ENCODE results near the gene PPP1R3F.

Gene PPP1R3F

GRCh38 chrX:49260221-49260985 lies 9.2 kb upstream of the PPP1R3F start:
- Histone ChIP-seq H3K36me3 (replicated peaks; ENCODE audit: low read depth, low read length) (no peaks in the 10 kb centered on the region), H3K27ac (ENCODE audit: low read length) (no peak overlapping the region), H4K20me1 (ENCODE audit: insufficient read depth, low read length) (no peaks in the 10 kb centered on the region), H3K27me3 (ENCODE audit: low read depth, low read length) (no peaks in the 10 kb centered on the region), H3K79me2 (ENCODE audit: low read length) (no peaks in the 10 kb centered on the region), H3K4me2 (ENCODE audit: low read length) (no peak overlapping the region), H2AFZ (ENCODE audit: low read depth, low read length) (no peak overlapping the region), H3K9me3 (ENCODE audit: insufficient read depth, low read length) (no peaks in the 10 kb centered on the region), H3K4me1 (ENCODE audit: low read length) (peaks cover 10% of the 10 kb centered on the region), H3K9ac (ENCODE audit: low read length) (no peak overlapping the region), H3K4me3 (ENCODE audit: low read length) (no peak overlapping the region)
- no peak for TF ChIP-seq EZH2phosphoT487 (IDR thresholded peaks at IDR 0.05; ENCODE audit: low read depth)
- no peak for TF ChIP-seq CTCF (IDR thresholded peaks at IDR 0.05; ENCODE audit: low read depth, low read length)

- H3K4me2 ChIP-seq (ENCODE audit: low read length), result no peak overlapping the region
- no peak overlapping the region for H3K4me3 ChIP-seq (ENCODE audit: low read length)
- no peak overlapping the region for H2AFZ ChIP-seq (ENCODE audit: low read depth, low read length)
- no peaks in the 10 kb centered on the region for H3K79me2 ChIP-seq (ENCODE audit: low read length)
- no peak overlapping the region for H3K27ac ChIP-seq (ENCODE audit: low read length)
- H4K20me1 ChIP-seq (ENCODE audit: insufficient read depth, low read length), result no peaks in the 10 kb centered on the region
- H3K9ac ChIP-seq (ENCODE audit: low read length), result no peak overlapping the region
- TF ChIP-seq CTCF (IDR thresholded peaks at IDR 0.05; ENCODE audit: low read depth, low read length) (no peak), EZH2phosphoT487 (IDR thresholded peaks at IDR 0.05; ENCODE audit: low read depth) (no peak)
- no peaks in the 10 kb centered on the region for H3K9me3 ChIP-seq (ENCODE audit: insufficient read depth, low read length)
- peaks cover 7% of the 10 kb centered on the region for H3K4me1 ChIP-seq (ENCODE audit: low read length)
- no peaks in the 10 kb centered on the region for H3K36me3 ChIP-seq (replicated peaks; ENCODE audit: low read depth, low read length)
- no peaks in the 10 kb centered on the region for H3K27me3 ChIP-seq (ENCODE audit: low read depth, low read length)
Observed at GRCh38 chrX:49262603-49263002, 7.0 kb upstream of the PPP1R3F start.

GRCh38 chrX:49263631-49264030 lies 6.0 kb upstream of the PPP1R3F start:
- no peak overlapping the region for H2AFZ ChIP-seq (ENCODE audit: low read depth, low read length)
- no peak overlapping the region for H3K27ac ChIP-seq (ENCODE audit: low read length)
- peaks cover 5% of the 10 kb centered on the region for H3K4me1 ChIP-seq (ENCODE audit: low read length)
- H3K36me3 ChIP-seq (replicated peaks; ENCODE audit: low read depth, low read length), result no peaks in the 10 kb centered on the region
- H3K4me3 ChIP-seq (ENCODE audit: low read length), result no peak overlapping the region
- no peak overlapping the region for H3K4me2 ChIP-seq (ENCODE audit: low read length)
- no peaks in the 10 kb centered on the region for H3K9me3 ChIP-seq (ENCODE audit: insufficient read depth, low read length)
- H3K79me2 ChIP-seq (ENCODE audit: low read length), result no peaks in the 10 kb centered on the region
- TF ChIP-seq EZH2phosphoT487 (IDR thresholded peaks at IDR 0.05; ENCODE audit: low read depth) (no peak), CTCF (IDR thresholded peaks at IDR 0.05; ENCODE audit: low read depth, low read length) (no peak)
- no peaks in the 10 kb centered on the region for H3K27me3 ChIP-seq (ENCODE audit: low read depth, low read length)
- H4K20me1 ChIP-seq (ENCODE audit: insufficient read depth, low read length), result no peaks in the 10 kb centered on the region
- no peak overlapping the region for H3K9ac ChIP-seq (ENCODE audit: low read length)

- Histone ChIP-seq H3K4me3 (ENCODE audit: low read length) (no peak within 1 kb of the TSS), H3K27ac (ENCODE audit: low read length) (no peak within 1 kb of the TSS), H4K20me1 (ENCODE audit: insufficient read depth, low read length) (no peaks in the 10 kb centered on the region), H3K9ac (ENCODE audit: low read length) (no peak within 1 kb of the TSS), H3K36me3 (replicated peaks; ENCODE audit: low read depth, low read length) (no peaks in the 10 kb centered on the region), H3K79me2 (ENCODE audit: low read length) (no peaks in the 10 kb centered on the region), H3K4me1 (ENCODE audit: low read length) (peaks cover 5% of the 10 kb centered on the region), H3K9me3 (ENCODE audit: insufficient read depth, low read length) (no peaks in the 10 kb centered on the region), H2AFZ (ENCODE audit: low read depth, low read length) (no peak within 1 kb of the TSS), H3K4me2 (ENCODE audit: low read length) (no peak within 1 kb of the TSS), H3K27me3 (ENCODE audit: low read depth, low read length) (no peaks in the 10 kb centered on the region)
- TF ChIP-seq EZH2phosphoT487 (IDR thresholded peaks at IDR 0.05; ENCODE audit: low read depth) (no peak), CTCF (IDR thresholded peaks at IDR 0.05; ENCODE audit: low read depth, low read length) (no peak)
Observed at GRCh38 chrX:49264460-49264859, 5.1 kb upstream of the PPP1R3F start, which contains the start of gene FOXP3. FOXP3 (minus strand) TSS chrX:49264710; CDS start chrX:49258505, 6,205 bp downstream.
